Left colon (tissue), 2 donors: ENCODE results near the gene FANCD2. TPM values are rescaled to one million over a fixed set of nuclear protein-coding genes. Genes with fewer than 3 reads are reported as not detected.
A peak's percentile ranks its signal among the peaks of the same experiment; 100 is the strongest.
"Not testable (repeated sequence)": the region's sequence is repeated elsewhere in the genome, so short reads cannot be mapped to it uniquely, and the experiment has no call there.

ENCODE experiments used
- ATAC-seq: fragments of 200-7000 bp; cut with Tn5 transposase; one replicate; pipeline ENCODE4 v1.9.1; 2020; ENCODE audit warnings: mild to moderate bottlenecking, moderate library complexity
- DNase-seq, 2 donors: peaks; one replicate each; pipeline ENCODE4 v3.0.0-alpha.2; 2020
- intact Hi-C, 2 donors: fragments of 100-400 bp; cut with DNase I in 1 of 2; cut with micrococcal nuclease in 1 of 2; formaldehyde crosslinking; loops; one replicate each; pipeline versions ENCODE4 v1.11.2 to v1.14.0; 2022; cut with DNase I, micrococcal nuclease
- total RNA-seq, 2 donors: library from RNA; stranded (reverse); fragmentation: NEBNext Ultra II Directional; extraction: Animal tissue kit (Norgen Biotek cat#: 25700); gene quantifications; one replicate each; pipeline ENCODE4 v1.2.1, GENCODE V29; 2021
- donor health status: DM: no; HTN: no; CAD: no.
- donor health status: DM: yes; HTN: yes; CAD: no.

FANCD2 gene
- total RNA-seq, 2 donors from 2014 or later: 5.1 to 10.0 TPM

DNA sequence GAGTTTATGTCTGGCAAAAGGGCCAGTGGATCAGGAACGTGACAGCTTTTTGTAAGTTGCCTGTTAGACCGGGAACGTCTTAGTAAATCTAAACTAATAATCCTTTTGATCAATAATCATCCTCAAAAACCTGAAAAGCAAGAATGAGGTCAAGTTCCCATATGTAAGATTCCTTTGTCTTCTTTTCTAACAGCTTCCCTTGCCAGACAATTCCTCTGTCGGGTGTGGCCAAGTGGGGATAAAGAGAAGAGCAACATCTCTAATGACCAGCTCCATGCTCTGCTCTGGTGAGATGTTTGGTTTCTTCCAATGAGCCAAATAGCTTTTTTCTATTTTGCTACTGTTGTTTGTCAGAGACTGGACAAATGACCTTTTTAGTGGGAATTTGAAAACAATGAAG is 62.0 kb downstream of the FANCD2 start:
- ATAC-seq: no peak
- DNase-seq: no peak
- intact Hi-C loops: no loop called here

GRCh38 chr3:10090179-10090578 is 63.9 kb downstream of the FANCD2 start:
- peak; percentile 92 for ATAC-seq
- no peak for DNase-seq
- intact Hi-C loops: no loop called here

GRCh38 chr3:10090774-10091173 is 64.5 kb downstream of the FANCD2 start:
- intact Hi-C loops, DNase-seq, ATAC-seq: not testable (repeated sequence)

GRCh38 chr3:10091387-10091786 is 65.2 kb downstream of the FANCD2 start:
- DNase-seq, intact Hi-C loops, ATAC-seq: not testable (repeated sequence)

DNA sequence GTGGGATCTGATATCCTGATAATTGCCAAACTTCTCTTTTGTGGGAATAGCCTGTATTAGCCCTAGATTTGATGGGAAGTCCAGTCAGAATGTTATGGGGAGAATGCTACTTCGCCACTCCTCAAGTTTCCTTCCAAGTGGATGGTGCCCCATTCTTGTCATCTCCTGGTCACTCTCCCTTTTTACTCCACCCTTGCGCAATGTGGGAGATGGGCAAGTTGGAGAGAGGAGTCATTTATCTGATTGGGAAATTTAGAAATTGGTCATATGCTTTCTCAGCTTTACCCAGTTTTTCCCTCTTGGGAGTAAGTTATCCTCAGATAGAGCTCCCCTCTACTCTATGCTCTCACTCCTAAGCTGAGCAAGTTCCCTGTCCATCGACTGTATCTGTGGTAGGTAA is 67.4 kb downstream of the FANCD2 start:
- DNase-seq (no peak), ATAC-seq (no peak)
- intact Hi-C loops: no loop called here

DNA sequence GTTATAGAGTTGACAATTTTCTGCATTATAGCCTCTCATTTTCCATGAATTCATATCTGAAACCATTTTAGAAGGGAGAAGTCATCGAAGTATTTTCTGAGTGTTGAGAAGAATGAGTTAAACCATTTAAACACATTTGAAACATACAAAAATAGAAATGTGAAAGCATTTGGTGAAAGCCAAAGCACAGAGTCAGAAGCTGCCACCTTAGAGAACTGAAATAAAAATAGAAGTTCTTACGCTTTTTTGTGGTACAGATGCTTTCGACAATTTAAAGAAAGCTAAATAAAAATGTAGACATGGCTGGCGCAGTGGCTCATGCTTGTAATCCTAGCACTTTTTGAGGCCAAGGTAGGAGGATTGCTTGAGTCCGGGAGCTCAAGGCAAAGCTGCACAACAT is 72.8 kb downstream of the FANCD2 start:
- no peak for ATAC-seq

DNA sequence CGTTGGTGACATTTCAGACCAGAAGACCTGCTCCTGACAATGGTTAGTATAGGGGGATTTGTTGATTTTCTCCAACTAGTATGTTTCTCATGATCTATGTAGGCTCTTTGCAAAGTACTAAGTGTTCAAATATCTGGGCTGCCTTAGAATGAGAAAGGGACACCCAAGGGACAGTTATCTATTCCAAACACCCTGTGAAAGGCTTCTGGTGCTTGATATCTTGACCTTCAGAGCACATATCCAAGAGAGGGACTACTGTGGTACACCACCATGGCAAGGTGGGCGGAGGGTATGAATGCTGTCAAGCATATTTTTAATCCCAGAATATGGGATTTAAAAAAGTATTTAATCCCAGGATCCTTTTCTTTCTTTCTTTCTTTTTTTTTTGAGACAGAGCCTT is 80.7 kb downstream of the FANCD2 start:
- ATAC-seq (no peak), DNase-seq (no peak)
- intact Hi-C loops: no loop called here

More for the DNA sequence above, 72.8 kb downstream of the FANCD2 start:
- intact Hi-C loops: no loop called here
- no peak for DNase-seq

DNA sequence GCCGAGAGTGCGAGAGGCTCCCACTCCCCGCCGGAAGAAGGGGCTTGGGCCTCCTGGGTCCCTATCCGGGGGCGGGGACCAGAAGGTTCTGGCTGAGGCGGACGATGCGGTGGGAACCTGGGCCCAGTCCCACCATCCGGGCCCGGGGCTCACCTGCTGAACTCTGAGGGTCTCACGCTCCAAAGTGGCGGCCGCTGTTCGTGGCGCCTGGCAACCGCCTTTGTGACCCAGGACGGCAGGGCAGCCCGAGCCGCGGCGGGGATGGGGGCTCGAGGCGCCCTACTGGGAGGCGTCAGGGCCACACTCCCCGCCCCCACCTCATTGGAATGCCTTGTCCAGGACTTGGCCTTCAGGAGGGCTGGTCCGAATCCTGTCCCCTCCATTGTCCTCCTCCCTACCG is 81.9 kb downstream of the FANCD2 start, which contains the start of gene FANCD2OS:
Gene FANCD2OS, minus strand, starts transcription at position 165 of the 400 bp plus-strand sequence. CDS start 3,481 bp downstream, outside the sequence.
- intact Hi-C loops: no loop called here
- ATAC-seq: no peak
- DNase-seq: no peak

- ATAC-seq: peak; percentile 99
- intact Hi-C loops: no loop called here
Observed at GRCh38 chr3:10115326-10116137, 89.3 kb downstream of the FANCD2 start, which contains the start of gene BRK1. Gene BRK1 (plus strand): TSS chr3:10115675. CDS start chr3:10115702, 27 bp downstream.

GRCh38 chr3:10116138-10116460 is 89.9 kb downstream of the FANCD2 start:
- intact Hi-C loops: no loop called here
- ATAC-seq (peak; percentile 45), DNase-seq (peak in 1 of 2 donors; percentile 28)

More at GRCh38 chr3:10115326-10116137, 89.3 kb downstream of the FANCD2 start, which contains the start of gene BRK1:
- peak; percentile 96 for DNase-seq

DNA sequence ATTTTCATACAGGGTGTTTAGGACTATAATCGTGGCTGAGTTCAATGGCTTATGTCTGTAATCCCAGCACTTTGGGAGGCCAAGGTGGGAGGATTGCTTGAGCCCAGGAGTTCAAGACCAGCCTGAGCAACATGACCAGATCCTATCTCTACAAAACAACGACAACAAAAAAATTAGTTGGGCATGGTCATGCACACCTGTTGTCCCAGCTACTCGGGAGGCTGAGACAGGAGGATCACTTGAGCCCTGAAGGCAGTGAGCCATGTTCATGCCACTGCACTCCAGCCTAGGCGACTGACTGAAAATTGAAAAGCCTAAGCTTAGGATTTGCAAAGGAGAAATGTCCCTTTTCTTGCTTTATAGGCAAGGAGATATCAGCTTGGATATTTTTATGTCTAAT is 90.7 kb downstream of the FANCD2 start:
- intact Hi-C loops: no loop called here
- ATAC-seq: no peak
- no peak for DNase-seq

DNA sequence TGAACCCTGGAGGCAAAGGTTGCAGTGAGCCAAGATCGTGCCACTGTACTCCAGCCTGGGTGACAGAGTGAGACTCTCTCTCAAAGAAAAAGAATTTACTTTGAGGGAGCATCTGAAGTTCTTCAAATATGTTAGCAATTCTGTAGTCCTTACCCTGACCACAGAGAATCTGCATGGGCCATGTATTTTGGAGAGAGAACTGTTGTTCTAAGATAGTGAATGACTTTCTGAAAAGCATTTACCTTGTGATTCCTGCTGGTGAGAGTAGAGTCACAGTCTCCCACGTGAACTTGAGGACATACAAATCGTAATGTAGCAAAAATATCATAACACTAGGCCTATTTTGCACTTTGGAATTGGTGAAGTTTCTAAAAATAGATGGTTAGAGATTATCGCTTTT is 93.1 kb downstream of the FANCD2 start:
- DNase-seq (no peak), ATAC-seq (no peak)
- intact Hi-C loops: no loop called here

- DNase-seq (no peak), ATAC-seq (no peak)
- intact Hi-C loops: no loop called here
Observed at GRCh38 chr3:10121064-10121463, 94.8 kb downstream of the FANCD2 start.

DNA sequence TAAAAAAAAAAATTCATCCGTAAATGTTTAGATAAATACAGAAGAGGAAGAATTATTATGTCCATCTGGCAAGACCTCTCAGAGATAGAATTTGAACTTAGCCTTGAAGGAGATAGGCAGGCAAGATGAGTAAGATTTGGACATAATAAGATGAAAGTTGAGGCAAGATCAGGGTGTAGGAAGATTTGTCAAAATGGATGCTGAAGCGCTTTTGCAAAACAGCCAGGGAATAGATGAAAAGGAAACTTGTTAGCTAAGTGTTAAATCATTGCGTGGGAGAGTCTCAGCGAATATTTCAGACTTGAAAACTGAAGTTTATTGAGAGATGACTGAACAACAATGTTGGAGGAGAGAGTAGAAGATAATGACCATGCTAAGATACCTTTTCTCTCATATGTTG is 96.5 kb downstream of the FANCD2 start:
- intact Hi-C loops: no loop called here
- DNase-seq: no peak
- ATAC-seq: no peak

DNA sequence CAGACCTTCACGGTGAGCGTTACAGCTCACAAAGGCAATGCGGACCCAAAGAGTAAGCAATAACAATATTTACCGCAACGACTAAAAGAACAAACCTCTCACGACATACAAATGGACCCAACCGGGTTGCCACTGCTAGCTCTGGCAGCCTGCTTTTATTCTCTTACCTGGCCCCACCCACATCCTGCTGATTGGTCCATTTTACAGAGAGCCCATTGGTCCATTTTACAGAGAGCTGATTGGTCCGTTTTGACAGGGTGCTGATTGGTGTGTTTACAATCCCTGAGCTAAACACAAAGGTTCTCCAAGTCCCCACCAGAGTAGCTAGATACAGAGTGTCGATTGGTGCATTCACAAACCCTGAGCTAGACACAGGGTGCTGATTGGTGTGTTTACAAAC is 109.6 kb downstream of the FANCD2 start:
- intact Hi-C loops, ATAC-seq, DNase-seq: not testable (repeated sequence)

DNA sequence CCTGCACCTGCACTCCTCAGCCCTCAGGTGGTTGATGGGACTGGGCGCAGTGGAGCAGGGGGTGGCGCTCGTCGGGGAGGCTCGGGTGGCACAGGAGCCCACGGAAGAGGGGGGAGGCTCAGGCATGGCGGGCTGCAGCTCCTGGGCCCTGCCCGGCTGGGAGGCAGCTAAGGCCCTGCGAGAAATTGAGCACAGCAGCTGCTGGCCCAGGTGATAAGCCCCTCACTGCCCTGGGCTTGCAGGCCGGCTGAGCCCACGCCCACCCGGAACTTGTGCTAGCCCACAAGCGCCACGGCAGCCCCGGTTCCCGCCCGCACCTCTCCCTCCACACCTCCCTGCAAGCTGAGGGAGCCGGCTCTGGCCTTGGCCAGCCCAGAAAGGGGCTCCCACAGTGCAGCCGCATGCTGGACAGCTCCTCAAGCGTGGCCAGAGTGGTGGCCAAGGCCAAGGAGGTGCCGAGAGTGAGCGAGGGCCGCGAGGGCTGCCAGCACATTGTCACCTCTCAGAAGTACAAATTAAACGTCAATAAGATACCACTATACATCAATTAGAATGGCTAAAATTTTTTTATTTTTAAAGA is 110.3 kb downstream of the FANCD2 start:
- intact Hi-C loops: no loop called here
- ATAC-seq: no peak
- no peak for DNase-seq

GRCh38 chr3:10137178-10137577 is 110.9 kb downstream of the FANCD2 start:
- intact Hi-C loops: no loop called here
- ATAC-seq (no peak), DNase-seq (no peak)

DNA sequence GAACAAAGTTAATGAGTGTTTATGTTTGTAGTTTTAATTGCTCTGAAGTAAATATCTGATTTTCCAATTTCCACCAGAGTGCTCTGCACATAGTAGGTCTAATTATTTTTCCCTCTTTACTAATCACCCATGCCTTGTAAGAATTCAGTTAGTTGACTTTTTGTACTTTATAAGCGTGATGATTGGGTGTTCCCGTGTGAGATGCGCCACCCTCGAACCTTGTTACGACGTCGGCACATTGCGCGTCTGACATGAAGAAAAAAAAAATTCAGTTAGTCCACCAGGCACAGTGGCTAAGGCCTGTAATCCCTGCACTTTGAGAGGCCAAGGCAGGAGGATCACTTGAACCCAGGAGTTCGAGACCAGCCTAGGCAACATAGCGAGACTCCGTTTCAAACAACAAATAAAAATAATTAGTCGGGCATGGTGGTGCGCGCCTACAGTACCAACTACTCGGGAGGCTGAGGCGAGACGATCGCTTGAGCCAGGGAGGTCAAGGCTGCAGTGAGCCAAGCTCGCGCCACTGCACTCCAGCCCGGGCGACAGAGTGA is 114.8 kb downstream of the FANCD2 start:
- intact Hi-C loops: no loop called here
- peak in 1 of 2 donors; percentile 26 for DNase-seq
- ATAC-seq: no peak

DNA sequence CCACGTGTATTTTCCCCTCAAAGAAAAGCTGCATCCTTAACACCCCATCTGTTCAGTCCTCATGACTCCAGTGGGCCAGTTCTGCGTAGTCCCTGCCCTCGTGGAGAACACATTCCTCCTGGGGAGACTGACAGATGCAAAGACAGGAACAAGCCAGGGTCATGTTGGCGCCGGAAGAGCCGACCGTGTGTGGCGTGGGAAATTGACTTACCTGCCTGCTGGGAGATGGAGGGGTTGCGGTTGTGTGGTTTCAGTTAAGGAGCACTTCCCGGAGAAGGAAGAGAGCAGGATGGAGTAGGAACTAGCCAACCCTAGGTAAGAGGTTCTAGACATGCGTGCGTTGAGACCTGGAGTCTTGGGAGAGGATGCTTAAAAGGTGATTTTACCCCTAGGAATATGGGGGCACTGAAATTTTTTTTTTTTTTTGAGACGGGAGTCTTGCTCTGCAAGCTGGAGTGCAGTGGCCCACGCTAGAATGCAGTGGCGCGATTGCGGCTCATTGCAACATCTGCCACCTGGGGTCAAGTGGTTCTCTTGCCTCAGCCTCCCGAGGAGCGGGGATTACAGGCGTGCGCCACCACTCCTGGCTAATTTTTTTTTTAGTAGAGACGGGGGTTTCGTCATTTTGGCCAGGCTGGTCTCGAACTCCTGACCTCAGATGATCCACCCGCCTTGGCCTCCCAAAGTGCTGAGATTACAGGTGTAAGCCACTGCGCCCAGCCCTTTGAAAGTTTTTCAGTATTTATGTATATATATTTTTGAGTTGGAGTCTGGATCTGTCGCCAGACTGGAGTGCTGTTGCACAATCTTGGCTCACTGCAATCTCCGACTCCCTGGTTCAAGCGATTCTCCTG is 116.7 kb downstream of the FANCD2 start:
- ATAC-seq (no peak), DNase-seq (peak in 1 of 2 donors; percentile 20)
- intact Hi-C loops: no loop called here
